ENCODE measurements around the gene UBE2G1.

Gene UBE2G1

DNA sequence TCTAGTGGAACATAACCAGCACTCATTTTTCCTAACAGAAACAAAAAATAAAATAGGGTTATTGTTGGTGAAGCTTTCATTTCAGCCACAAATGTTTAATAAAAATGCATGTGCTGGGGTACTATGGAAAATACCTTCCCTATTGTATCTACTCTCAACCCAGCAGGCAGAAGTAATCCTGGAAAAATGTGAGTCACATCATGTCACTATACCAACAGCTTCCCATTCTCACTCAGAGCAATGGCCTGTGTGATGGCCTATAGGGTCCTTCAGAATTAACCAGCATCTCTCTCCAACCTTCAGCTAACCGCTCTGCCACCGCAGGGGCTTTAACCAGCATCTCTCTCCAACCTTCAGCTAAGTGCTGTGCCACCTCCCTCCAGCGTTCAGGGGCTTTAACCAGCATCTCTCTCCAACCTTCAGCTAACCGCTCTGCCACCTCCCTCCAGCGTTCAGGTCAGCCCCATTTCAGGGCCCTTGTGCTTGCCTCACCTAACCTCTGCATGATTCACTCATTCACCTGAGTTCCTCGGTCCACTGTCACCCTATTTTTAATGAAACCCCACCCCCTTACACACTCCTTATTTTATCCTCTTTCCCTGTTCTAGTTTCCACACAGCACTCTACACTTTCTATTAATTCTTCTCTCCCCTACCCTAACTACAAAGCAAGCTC is 34.0 kb downstream of the UBE2G1 start:
- H3K4me3 ChIP-seq (ENCODE audit: low read depth, low read length) = no peak overlapping the region
- TF ChIP-seq, protein P1, sequence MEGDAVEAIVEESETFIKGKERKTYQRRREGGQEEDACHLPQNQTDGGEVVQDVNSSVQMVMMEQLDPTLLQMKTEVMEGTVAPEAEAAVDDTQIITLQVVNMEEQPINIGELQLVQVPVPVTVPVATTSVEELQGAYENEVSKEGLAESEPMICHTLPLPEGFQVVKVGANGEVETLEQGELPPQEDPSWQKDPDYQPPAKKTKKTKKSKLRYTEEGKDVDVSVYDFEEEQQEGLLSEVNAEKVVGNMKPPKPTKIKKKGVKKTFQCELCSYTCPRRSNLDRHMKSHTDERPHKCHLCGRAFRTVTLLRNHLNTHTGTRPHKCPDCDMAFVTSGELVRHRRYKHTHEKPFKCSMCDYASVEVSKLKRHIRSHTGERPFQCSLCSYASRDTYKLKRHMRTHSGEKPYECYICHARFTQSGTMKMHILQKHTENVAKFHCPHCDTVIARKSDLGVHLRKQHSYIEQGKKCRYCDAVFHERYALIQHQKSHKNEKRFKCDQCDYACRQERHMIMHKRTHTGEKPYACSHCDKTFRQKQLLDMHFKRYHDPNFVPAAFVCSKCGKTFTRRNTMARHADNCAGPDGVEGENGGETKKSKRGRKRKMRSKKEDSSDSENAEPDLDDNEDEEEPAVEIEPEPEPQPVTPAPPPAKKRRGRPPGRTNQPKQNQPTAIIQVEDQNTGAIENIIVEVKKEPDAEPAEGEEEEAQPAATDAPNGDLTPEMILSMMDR (IDR thresholded peaks at IDR 0.05; ENCODE audit: low read depth, low read length) = no peak

DNA sequence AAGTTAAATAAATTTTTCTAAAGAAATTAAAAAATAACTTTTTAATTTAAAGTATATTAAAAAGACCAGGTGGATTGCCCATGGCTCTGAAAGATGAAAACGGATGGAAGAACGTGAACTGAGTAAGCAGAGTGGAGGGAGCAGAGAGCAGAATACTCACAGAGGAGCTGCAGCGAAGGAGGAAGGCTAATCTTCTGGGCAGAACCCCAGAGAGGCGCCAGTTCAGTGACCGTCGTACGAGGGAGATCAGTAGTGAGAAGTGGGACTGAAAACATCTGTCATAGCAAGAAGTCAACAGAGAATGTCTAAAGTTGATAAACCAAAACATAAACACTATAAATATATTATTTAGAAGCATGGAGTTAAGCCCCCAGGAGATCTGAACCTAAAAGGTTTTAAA is 34.9 kb downstream of the UBE2G1 start:
- TF ChIP-seq, protein P1 (IDR thresholded peaks at IDR 0.05; ENCODE audit: low read depth, low read length) = no peak

GRCh38 chr17:4329838-4330237 is 36.6 kb downstream of the UBE2G1 start:
- H3K4me3 ChIP-seq (ENCODE audit: low read depth, low read length) = no peak overlapping the region
- TF ChIP-seq, protein P1 (IDR thresholded peaks at IDR 0.05; ENCODE audit: low read depth, low read length) = no peak

More for the DNA sequence above, 34.9 kb downstream of the UBE2G1 start:
- H3K4me3 ChIP-seq (ENCODE audit: low read depth, low read length) = no peak overlapping the region

DNA sequence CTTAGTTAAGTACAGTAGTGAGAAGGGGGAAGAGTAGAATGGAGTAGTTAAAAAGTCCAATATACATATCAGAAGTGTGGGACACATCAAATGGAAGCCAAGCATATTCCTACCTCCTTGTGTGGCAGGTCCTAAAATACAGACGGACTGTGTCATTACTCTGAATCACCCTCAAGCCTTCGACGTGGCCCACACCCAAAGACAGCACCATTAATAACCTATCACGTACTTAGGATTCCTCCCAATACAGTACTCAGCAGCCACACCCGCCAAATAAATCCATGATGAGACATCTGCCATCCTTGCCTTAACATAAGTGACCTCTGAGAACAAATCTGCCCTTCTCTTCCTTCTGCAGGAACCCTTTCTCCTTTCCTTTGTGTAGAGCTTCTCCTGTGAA is 38.9 kb downstream of the UBE2G1 start:
- no peak overlapping the region for H3K4me3 ChIP-seq (ENCODE audit: low read depth, low read length)
- TF ChIP-seq, protein P1 (IDR thresholded peaks at IDR 0.05; ENCODE audit: low read depth, low read length) = no peak

GRCh38 chr17:4326608-4327007 is 39.9 kb downstream of the UBE2G1 start:
- no peak overlapping the region for H3K4me3 ChIP-seq (ENCODE audit: low read depth, low read length)
- TF ChIP-seq, protein P1 (IDR thresholded peaks at IDR 0.05; ENCODE audit: low read depth, low read length) = no peak

GRCh38 chr17:4326112-4326511 is 40.4 kb downstream of the UBE2G1 start:
- no peak overlapping the region for H3K4me3 ChIP-seq (ENCODE audit: low read depth, low read length)
- TF ChIP-seq, protein P1 (IDR thresholded peaks at IDR 0.05; ENCODE audit: low read depth, low read length) = no peak

GRCh38 chr17:4324463-4324862 is 42.0 kb downstream of the UBE2G1 start:
- TF ChIP-seq, protein P1 (IDR thresholded peaks at IDR 0.05; ENCODE audit: low read depth, low read length) = no peak
- no peak overlapping the region for H3K4me3 ChIP-seq (ENCODE audit: low read depth, low read length)
